Measurements from ENCODE around the gene SLC39A13.

Gene SLC39A13

GRCh38 chr11:47437746-47438418, 29.5 kb downstream of the SLC39A13 start:
- H3K27me3 ChIP-seq (ENCODE audit: control insufficient read depth, insufficient read depth, low read length): no peaks in the 10 kb centered on the region
- H3K36me3 ChIP-seq (ENCODE audit: control insufficient read depth, insufficient read depth, low read length): no peaks in the 10 kb centered on the region
- no peaks in the 10 kb centered on the region for H3K4me1 ChIP-seq (ENCODE audit: control insufficient read depth, insufficient read depth, low read length)
- no peak overlapping the region for H3K4me3 ChIP-seq (ENCODE audit: low read depth, low read length)
- H3K9me3 ChIP-seq (ENCODE audit: control insufficient read depth, insufficient read depth, low read length): no peaks in the 10 kb centered on the region
- no peak overlapping the region for H3K9ac ChIP-seq (ENCODE audit: low read depth, low read length)

- no peak overlapping the region for H3K9ac ChIP-seq (ENCODE audit: low read depth, low read length)
- H3K4me3 ChIP-seq (ENCODE audit: low read depth, low read length): no peak overlapping the region
- no peaks in the 10 kb centered on the region for H3K36me3 ChIP-seq (ENCODE audit: control insufficient read depth, insufficient read depth, low read length)
Measured at GRCh38 chr11:47438721-47439120, 30.3 kb downstream of the SLC39A13 start.

GRCh38 chr11:47440054-47440476, 31.7 kb downstream of the SLC39A13 start:
- Histone ChIP-seq H3K4me1 (ENCODE audit: control insufficient read depth, insufficient read depth, low read length) (no peaks in the 10 kb centered on the region), H3K36me3 (ENCODE audit: control insufficient read depth, insufficient read depth, low read length) (no peaks in the 10 kb centered on the region), H3K9ac (ENCODE audit: low read depth, low read length) (no peak overlapping the region), H3K4me3 (ENCODE audit: low read depth, low read length) (no peak overlapping the region), H3K9me3 (ENCODE audit: control insufficient read depth, insufficient read depth, low read length) (no peaks in the 10 kb centered on the region), H3K27me3 (ENCODE audit: control insufficient read depth, insufficient read depth, low read length) (no peaks in the 10 kb centered on the region)

More at GRCh38 chr11:47438721-47439120, 30.3 kb downstream of the SLC39A13 start:
- Histone ChIP-seq H3K27me3 (ENCODE audit: control insufficient read depth, insufficient read depth, low read length) (no peaks in the 10 kb centered on the region), H3K4me1 (ENCODE audit: control insufficient read depth, insufficient read depth, low read length) (no peaks in the 10 kb centered on the region), H3K9me3 (ENCODE audit: control insufficient read depth, insufficient read depth, low read length) (no peaks in the 10 kb centered on the region)

GRCh38 chr11:47441421-47441820, 33.0 kb downstream of the SLC39A13 start:
- Histone ChIP-seq H3K27me3 (ENCODE audit: control insufficient read depth, insufficient read depth, low read length) (no peaks in the 10 kb centered on the region), H3K9ac (ENCODE audit: low read depth, low read length) (no peak overlapping the region), H3K9me3 (ENCODE audit: control insufficient read depth, insufficient read depth, low read length) (no peaks in the 10 kb centered on the region), H3K4me1 (ENCODE audit: control insufficient read depth, insufficient read depth, low read length) (no peaks in the 10 kb centered on the region), H3K36me3 (ENCODE audit: control insufficient read depth, insufficient read depth, low read length) (no peaks in the 10 kb centered on the region), H3K4me3 (ENCODE audit: low read depth, low read length) (no peak overlapping the region)

- no peaks in the 10 kb centered on the region for H3K4me1 ChIP-seq (ENCODE audit: control insufficient read depth, insufficient read depth, low read length)
- H3K27me3 ChIP-seq (ENCODE audit: control insufficient read depth, insufficient read depth, low read length): no peaks in the 10 kb centered on the region
- no peaks in the 10 kb centered on the region for H3K9me3 ChIP-seq (ENCODE audit: control insufficient read depth, insufficient read depth, low read length)
- H3K9ac ChIP-seq (ENCODE audit: low read depth, low read length): no peak overlapping the region
- no peak overlapping the region for H3K4me3 ChIP-seq (ENCODE audit: low read depth, low read length)
- no peaks in the 10 kb centered on the region for H3K36me3 ChIP-seq (ENCODE audit: control insufficient read depth, insufficient read depth, low read length)
Measured at GRCh38 chr11:47442514-47442913, 34.1 kb downstream of the SLC39A13 start.

- Histone ChIP-seq H3K9me3 (ENCODE audit: control insufficient read depth, insufficient read depth, low read length) (no peaks in the 10 kb centered on the region), H3K4me3 (ENCODE audit: low read depth, low read length) (no peak overlapping the region), H3K9ac (ENCODE audit: low read depth, low read length) (no peak overlapping the region)
Measured at GRCh38 chr11:47443028-47443700, 34.8 kb downstream of the SLC39A13 start.

GRCh38 chr11:47443817-47444216, 35.4 kb downstream of the SLC39A13 start:
- Histone ChIP-seq H3K4me3 (ENCODE audit: low read depth, low read length) (no peak overlapping the region), H3K27me3 (ENCODE audit: control insufficient read depth, insufficient read depth, low read length) (no peaks in the 10 kb centered on the region), H3K4me1 (ENCODE audit: control insufficient read depth, insufficient read depth, low read length) (no peaks in the 10 kb centered on the region), H3K9ac (ENCODE audit: low read depth, low read length) (no peak overlapping the region), H3K9me3 (ENCODE audit: control insufficient read depth, insufficient read depth, low read length) (no peaks in the 10 kb centered on the region), H3K36me3 (ENCODE audit: control insufficient read depth, insufficient read depth, low read length) (no peaks in the 10 kb centered on the region)

More at GRCh38 chr11:47443028-47443700, 34.8 kb downstream of the SLC39A13 start:
- H3K36me3 ChIP-seq (ENCODE audit: control insufficient read depth, insufficient read depth, low read length): no peaks in the 10 kb centered on the region
- no peaks in the 10 kb centered on the region for H3K27me3 ChIP-seq (ENCODE audit: control insufficient read depth, insufficient read depth, low read length)
- no peaks in the 10 kb centered on the region for H3K4me1 ChIP-seq (ENCODE audit: control insufficient read depth, insufficient read depth, low read length)

GRCh38 chr11:47445840-47446239, 37.5 kb downstream of the SLC39A13 start:
- no peaks in the 10 kb centered on the region for H3K36me3 ChIP-seq (ENCODE audit: control insufficient read depth, insufficient read depth, low read length)
- H3K9me3 ChIP-seq (ENCODE audit: control insufficient read depth, insufficient read depth, low read length): no peaks in the 10 kb centered on the region
- H3K4me1 ChIP-seq (ENCODE audit: control insufficient read depth, insufficient read depth, low read length): no peaks in the 10 kb centered on the region
- no peak overlapping the region for H3K9ac ChIP-seq (ENCODE audit: low read depth, low read length)
- no peak overlapping the region for H3K4me3 ChIP-seq (ENCODE audit: low read depth, low read length)
- H3K27me3 ChIP-seq (ENCODE audit: control insufficient read depth, insufficient read depth, low read length): no peaks in the 10 kb centered on the region

- Histone ChIP-seq H3K36me3 (ENCODE audit: control insufficient read depth, insufficient read depth, low read length) (no peaks in the 10 kb centered on the region), H3K9ac (ENCODE audit: low read depth, low read length) (no peak overlapping the region), H3K4me3 (ENCODE audit: low read depth, low read length) (no peak overlapping the region), H3K9me3 (ENCODE audit: control insufficient read depth, insufficient read depth, low read length) (no peaks in the 10 kb centered on the region), H3K4me1 (ENCODE audit: control insufficient read depth, insufficient read depth, low read length) (no peaks in the 10 kb centered on the region), H3K27me3 (ENCODE audit: control insufficient read depth, insufficient read depth, low read length) (no peaks in the 10 kb centered on the region)
Measured at GRCh38 chr11:47446833-47447232, 38.4 kb downstream of the SLC39A13 start.

GRCh38 chr11:47447906-47448305, 39.5 kb downstream of the SLC39A13 start:
- Histone ChIP-seq H3K27me3 (ENCODE audit: control insufficient read depth, insufficient read depth, low read length) (no peaks in the 10 kb centered on the region), H3K36me3 (ENCODE audit: control insufficient read depth, insufficient read depth, low read length) (no peaks in the 10 kb centered on the region), H3K4me1 (ENCODE audit: control insufficient read depth, insufficient read depth, low read length) (no peaks in the 10 kb centered on the region), H3K9ac (ENCODE audit: low read depth, low read length) (no peak overlapping the region), H3K4me3 (ENCODE audit: low read depth, low read length) (no peak overlapping the region), H3K9me3 (ENCODE audit: control insufficient read depth, insufficient read depth, low read length) (no peaks in the 10 kb centered on the region)

- Histone ChIP-seq H3K4me3 (ENCODE audit: low read depth, low read length) (no peak within 1 kb of the TSS), H3K9ac (ENCODE audit: low read depth, low read length) (no peak within 1 kb of the TSS)
Measured at GRCh38 chr11:47448566-47449427, 40.4 kb downstream of the SLC39A13 start, which contains the start of gene RAPSN. Gene RAPSN, minus strand, starts transcription at chr11:47449136. Its CDS starts 172 bp downstream, at chr11:47448964.

More at GRCh38 chr11:47448566-47449427, 40.4 kb downstream of the SLC39A13 start, which contains the start of gene RAPSN:
- H3K27me3 ChIP-seq (ENCODE audit: control insufficient read depth, insufficient read depth, low read length): no peaks in the 10 kb centered on the region
- H3K9me3 ChIP-seq (ENCODE audit: control insufficient read depth, insufficient read depth, low read length): no peaks in the 10 kb centered on the region
- H3K4me1 ChIP-seq (ENCODE audit: control insufficient read depth, insufficient read depth, low read length): no peaks in the 10 kb centered on the region
- H3K36me3 ChIP-seq (ENCODE audit: control insufficient read depth, insufficient read depth, low read length): no peaks in the 10 kb centered on the region
